IMR-90 (cell line): ENCODE data around the gene MAPK1. TPM values are rescaled to one million over a fixed set of nuclear protein-coding genes. Genes with fewer than 3 reads are reported as not detected.
"Not testable (repeated sequence)": the region's sequence is repeated elsewhere in the genome, so short reads cannot be mapped to it uniquely, and the experiment has no call there.

ENCODE experiments used
- ATAC-seq: fragments of 200-7000 bp; cut with Tn5 transposase; 2 replicates; pipeline ENCODE4 v1.9.1; 2020; ENCODE audit warnings: low read depth, mild to moderate bottlenecking, moderate library complexity
- BruUV-seq: library from RNA; stranded (reverse); fragments of 400-500 nt; replicated peaks from 2 replicates; lab custom pipeline; 2021; lab: Mats Ljungman, UMichigan
- CTCF ChIA-PET: fragments of 300-600 bp; formaldehyde crosslinking; extraction: SDS; loops from one replicate; lab custom pipeline; 2021; ENCODE audit warnings: antibody characterized with exemption; lab: Yijun Ruan, JAX
- POLR2A ChIA-PET: fragments of 300-600 bp; sonication (Branson Sonifier 250); formaldehyde crosslinking; loops from one replicate; lab custom pipeline; 2022; ENCODE audit warnings: antibody characterized with exemption; ENCODE audit not compliant: unreplicated experiment; lab: Charles Lee
- DNase-seq: peaks from one replicate; pipeline ENCODE4 v3.0.0; 2013
- H2AFZ ChIP-seq: replicated peaks from 2 replicates; pipeline ENCODE3; 2013; ENCODE audit warnings: low read length, mild to moderate bottlenecking; ENCODE audit not compliant: poor library complexity
- H2AK5ac ChIP-seq: 2 replicates; pipeline ENCODE4 v1.6.1; 2013; ENCODE audit warnings: low read depth, low read length, inconsistent platforms
- H2AK9ac ChIP-seq: replicated peaks from 2 replicates; pipeline ENCODE3; 2013; ENCODE audit warnings: mild to moderate bottlenecking, low read depth, low read length, moderate library complexity; ENCODE audit not compliant: poor library complexity
- H2BK120ac ChIP-seq: 2 replicates; pipeline ENCODE4 v1.6.1; 2013; ENCODE audit warnings: low read depth, low read length, inconsistent platforms
- H2BK15ac ChIP-seq: 3 replicates; pipeline ENCODE4 v1.6.1; 2013; ENCODE audit warnings: low read depth, low read length, inconsistent platforms
- H2BK20ac ChIP-seq: 2 replicates; pipeline ENCODE4 v1.6.1; 2013; ENCODE audit warnings: low read depth, mild to moderate bottlenecking, inconsistent platforms, low read length, moderate library complexity
- H2BK5ac ChIP-seq: 2 replicates; pipeline ENCODE4 v1.6.1; 2013; ENCODE audit warnings: mild to moderate bottlenecking, low read depth, low read length, inconsistent platforms; ENCODE audit not compliant: poor library complexity, severe bottlenecking
- H3K14ac ChIP-seq: replicated peaks from 2 replicates; pipeline ENCODE4 v1.6.1; 2013; ENCODE audit warnings: low read depth, low read length, inconsistent platforms
- H3K18ac ChIP-seq: 2 replicates; pipeline ENCODE4 v1.6.1; 2013; ENCODE audit warnings: low read depth, low read length, control low read depth
- H3K23ac ChIP-seq: 2 replicates; pipeline ENCODE4 v1.6.1; 2013; ENCODE audit warnings: low read depth, low read length, inconsistent platforms
- H3K27ac ChIP-seq: 2 replicates; pipeline ENCODE4 v1.5.1; 2013; ENCODE audit warnings: mild to moderate bottlenecking, control low read depth, low read length; ENCODE audit not compliant: insufficient read depth
- H3K27me3 ChIP-seq: 2 replicates; pipeline ENCODE4 v1.6.1; 2013; ENCODE audit warnings: low read length; ENCODE audit not compliant: control insufficient read depth, insufficient read depth
- H3K36me3 ChIP-seq: 2 replicates; pipeline ENCODE4 v1.6.1; 2013; ENCODE audit warnings: low read length, mixed read lengths; ENCODE audit not compliant: control insufficient read depth, insufficient read depth
- H3K4ac ChIP-seq: 2 replicates; pipeline ENCODE4 v1.6.1; 2013; ENCODE audit warnings: low read depth, low read length, inconsistent platforms
- H3K4me1 ChIP-seq: 2 replicates; pipeline ENCODE4 v1.6.1; 2013; ENCODE audit warnings: low read length, mixed read lengths; ENCODE audit not compliant: control insufficient read depth, insufficient read depth
- H3K4me2 ChIP-seq: 2 replicates; pipeline ENCODE4 v1.6.1; 2013; ENCODE audit warnings: low read depth, mild to moderate bottlenecking, control low read depth, low read length, moderate library complexity
- H3K4me3 ChIP-seq: 2 replicates; pipeline ENCODE4 v1.5.1; 2013; ENCODE audit warnings: low read depth, mild to moderate bottlenecking, control low read depth, low read length, moderate library complexity; ENCODE audit not compliant: insufficient read depth
- H3K56ac ChIP-seq: 2 replicates; pipeline ENCODE4 v1.6.1; 2013; ENCODE audit warnings: low read length, inconsistent platforms; ENCODE audit not compliant: insufficient read depth; ENCODE audit errors: extremely low read depth
- H3K79me1 ChIP-seq, 2 experiments: 2 replicates each; pipeline ENCODE4 v1.6.1; 2013; ENCODE audit warnings: low read length in 2 of 2, inconsistent platforms in 1 of 2, low read depth in 1 of 2
- H3K9ac ChIP-seq: 2 replicates; pipeline ENCODE4 v1.6.1; 2013; ENCODE audit warnings: low read depth, low read length, control low read depth
- H3K9me1 ChIP-seq: 2 replicates; pipeline ENCODE4 v1.6.1; 2013; ENCODE audit warnings: low read length, inconsistent platforms; ENCODE audit not compliant: insufficient read depth
- H3K9me3 ChIP-seq: 2 replicates; pipeline ENCODE4 v1.6.1; 2013; ENCODE audit warnings: low read length; ENCODE audit not compliant: control insufficient read depth, insufficient read depth
- H4K20me1 ChIP-seq: 2 replicates; pipeline ENCODE4 v1.6.1; 2013; ENCODE audit warnings: low read length, inconsistent platforms; ENCODE audit not compliant: insufficient read depth
- H4K5ac ChIP-seq: 2 replicates; pipeline ENCODE4 v1.6.1; 2013; ENCODE audit warnings: mild to moderate bottlenecking, low read depth, low read length, control low read depth
- H4K8ac ChIP-seq, 2 experiments: 2 replicates each; pipeline ENCODE4 v1.6.1; 2013; ENCODE audit warnings: low read depth in 2 of 2, low read length in 2 of 2, control low read depth in 1 of 2, inconsistent platforms in 1 of 2
- H4K91ac ChIP-seq: 2 replicates; pipeline ENCODE4 v1.6.1; 2013; ENCODE audit warnings: low read depth, low read length, inconsistent platforms; ENCODE audit not compliant: insufficient read depth
- CEBPB ChIP-seq: IDR thresholded peaks from 2 replicates; pipeline ENCODE4 v1.6.1; 2012; ENCODE audit warnings: low read depth, low read length, improper control_type of control experiment
- MAZ ChIP-seq: IDR thresholded peaks from 2 replicates; pipeline ENCODE4 v1.6.1; 2012; ENCODE audit warnings: low read depth, mild to moderate bottlenecking, low read length, improper control_type of control experiment, moderate library complexity, borderline replicate concordance
- RAD21 ChIP-seq: IDR thresholded peaks from 2 replicates; pipeline ENCODE4 v1.6.1; 2012; ENCODE audit warnings: low read length, improper control_type of control experiment
- SMC3 ChIP-seq: fragments of 150-350 bp; IDR thresholded peaks from 2 replicates; pipeline ENCODE4 v1.6.1; 2016; ENCODE audit warnings: low read depth, mild to moderate bottlenecking, antibody characterized with exemption, low read length, moderate library complexity
- USF2 ChIP-seq: fragments of 150-350 bp; IDR thresholded peaks from 2 replicates; pipeline ENCODE4 v1.6.1; 2017; ENCODE audit warnings: mild to moderate bottlenecking, antibody characterized with exemption, low read length, low read depth
- WGBS, 2 experiments: methylation state at CpG; one replicate each; pipeline versions ENCODE4 v1.1.5 to v1.1.7; 2013; ENCODE audit warnings: missing lambda C conversion rate in 2 of 2; ENCODE audit not compliant: insufficient read length in 1 of 2; ENCODE audit errors: extremely low coverage in 2 of 2; 5-methylcytosine and 5-hydroxymethylcytosine counted together
- dilution Hi-C: fragments of 300-500 bp; cut with HindIII; formaldehyde crosslinking; loops from one replicate; pipeline ENCODE4 v1.14.3; 2018; ENCODE audit warnings: low sequenced_read_pairs; ENCODE audit not compliant: unreplicated experiment
- in situ Hi-C: fragments of 300-500 bp; cut with MboI; formaldehyde crosslinking; loops from 3 replicates; pipeline ENCODE4 v1.14.3; 2019; ENCODE audit warnings: low sequenced_read_pairs, inconsistent platforms, mixed read lengths
- intact Hi-C: fragments of 100-400 bp; cut with micrococcal nuclease; formaldehyde crosslinking; loops from 2 replicates; pipeline ENCODE4 v1.10.0; 2022
- polyA plus RNA-seq, 3 experiments: library from polyadenylated mRNA; depleted of rRNA; stranded (reverse); fragments of >200 nt; gene quantifications; 2 replicates each; pipeline ENCODE4 v1.2.3, GENCODE V29; 2012; ENCODE audit warnings: low replicate concordance in 1 of 3
- total RNA-seq: library from RNA; depleted of rRNA; stranded (reverse); fragments of >200 nt; gene quantifications from 2 replicates; pipeline ENCODE4 v1.2.3, GENCODE V29; 2012

MAPK1 gene
- total and polyA plus RNA-seq, 2 of the 4 experiments (the other 2 are of a cell fraction), result 41.0 to 51.3 TPM

GRCh38 chr22:21896951-21897513, 29.6 kb upstream of the MAPK1 start (continued):
- no peak for TF ChIP-seq USF2
- no peak for TF ChIP-seq CEBPB
- no peak for TF ChIP-seq SMC3
- TF ChIP-seq MAZ, result no peak
- TF ChIP-seq RAD21, result no peak

- H2BK15ac ChIP-seq, H4K20me1 ChIP-seq, H3K18ac ChIP-seq, H2BK120ac ChIP-seq, H3K36me3 ChIP-seq, H4K5ac ChIP-seq, H3K4me2 ChIP-seq, H2AK5ac ChIP-seq, CTCF ChIA-PET, H3K27me3 ChIP-seq, H3K4me3 ChIP-seq, H4K91ac ChIP-seq, H4K8ac ChIP-seq, H3K9me1 ChIP-seq, H2BK5ac ChIP-seq, DNase-seq, dilution Hi-C loops, intact Hi-C loops, H2AK9ac ChIP-seq, BruUV-seq, in situ Hi-C loops, H3K27ac ChIP-seq, H3K14ac ChIP-seq, H3K79me1 ChIP-seq, H2AFZ ChIP-seq, H3K9ac ChIP-seq, H3K4ac ChIP-seq, H3K56ac ChIP-seq, H3K9me3 ChIP-seq, H2BK20ac ChIP-seq, H3K4me1 ChIP-seq, ATAC-seq, H3K23ac ChIP-seq: not testable (repeated sequence)
- WGBS, 2 experiments, result no CpG with 5 or more reads among the region's 4 CpGs
- POLR2A ChIA-PET, result interaction anchor here (0.5 kb wide), 1 partner anchor 12 kb away, joined by 3 read pairs; no protein-coding TSS in a partner anchor
Observed at GRCh38 chr22:21896275-21896674, 28.8 kb upstream of the MAPK1 start.
